OCI-LY1 (cell line): Measurements from ENCODE around the gene SLC1A3.

Experiments
- H2AFZ ChIP-seq: fragments of 200-600 bp; sonication (generic), shearing (Covaris generic); 2 replicates; pipeline ENCODE4 v1.6.0; 2014; ENCODE audit warnings: antibody characterized with exemption, mild to moderate bottlenecking, low read length
- H3F3A ChIP-seq: fragments of 200-600 bp; sonication (generic), shearing (Covaris generic); 2 replicates; pipeline ENCODE4 v1.6.0; 2014; ENCODE audit warnings: mild to moderate bottlenecking, antibody characterized with exemption, low read length, moderate library complexity; ENCODE audit not compliant: insufficient read depth
- H3K27ac ChIP-seq: fragments of 200-600 bp; sonication (generic); 2 replicates; pipeline ENCODE4 v1.5.1; 2014; ENCODE audit warnings: low read length, mixed run types, mild to moderate bottlenecking, low read depth; ENCODE audit not compliant: poor library complexity, severe bottlenecking
- H3K27me3 ChIP-seq: fragments of 200-600 bp; sonication (generic); 2 replicates; pipeline ENCODE4 v1.6.0; 2014; ENCODE audit warnings: antibody characterized with exemption, mild to moderate bottlenecking, low read length, moderate library complexity; ENCODE audit not compliant: insufficient read depth
- H3K36me3 ChIP-seq: fragments of 200-600 bp; sonication (generic); 2 replicates; pipeline ENCODE4 v1.6.1; 2014; ENCODE audit warnings: mild to moderate bottlenecking, antibody characterized with exemption, low read length, moderate library complexity, mixed read lengths; ENCODE audit not compliant: insufficient read depth
- H3K4me1 ChIP-seq: fragments of 200-600 bp; sonication (generic); 2 replicates; pipeline ENCODE4 v1.5.1; 2014; ENCODE audit warnings: mild to moderate bottlenecking, low read length, moderate library complexity; ENCODE audit not compliant: insufficient read depth, severe bottlenecking
- H3K4me2 ChIP-seq: fragments of 200-600 bp; sonication (generic), shearing (Covaris generic); 2 replicates; pipeline ENCODE4 v1.6.1; 2014; ENCODE audit warnings: low read length
- H3K4me3 ChIP-seq: fragments of 200-600 bp; sonication (generic); 2 replicates; pipeline ENCODE4 v1.5.1; 2014; ENCODE audit warnings: low read length, low read depth, mild to moderate bottlenecking, mixed read lengths; ENCODE audit not compliant: poor library complexity, severe bottlenecking
- H3K79me2 ChIP-seq: fragments of 200-600 bp; shearing (Covaris generic); 2 replicates; pipeline ENCODE4 v1.6.1; 2016; ENCODE audit warnings: mixed run types, low read length, mixed read lengths; ENCODE audit not compliant: insufficient read depth
- H3K9ac ChIP-seq: fragments of 200-600 bp; sonication (generic), shearing (Covaris generic); 2 replicates; pipeline ENCODE4 v1.6.1; 2014; ENCODE audit warnings: mild to moderate bottlenecking, low read length, mixed read lengths
- H3K9me2 ChIP-seq: fragments of 200-600 bp; sonication (generic), shearing (Covaris generic); 2 replicates; pipeline ENCODE4 v1.6.1; 2014; ENCODE audit warnings: low read depth, mild to moderate bottlenecking, low read length, mixed read lengths
- H3K9me3 ChIP-seq: fragments of 200-600 bp; shearing (Covaris generic); 2 replicates; pipeline ENCODE4 v1.6.1; 2014; ENCODE audit warnings: low read length, mixed read lengths
- H4K20me1 ChIP-seq: fragments of 200-600 bp; sonication (generic), shearing (Covaris generic); 2 replicates; pipeline ENCODE4 v1.6.0; 2016; ENCODE audit warnings: mild to moderate bottlenecking, low read length; ENCODE audit not compliant: insufficient read depth
- EZH2 ChIP-seq: fragments of 200-600 bp; sonication (generic), shearing (Covaris generic); IDR thresholded peaks from 2 replicates; pipeline ENCODE4 v1.8.0; 2017; ENCODE audit warnings: borderline replicate concordance, mixed run types, mild to moderate bottlenecking, antibody characterized with exemption, low read length, moderate library complexity, mixed read lengths
- TF ChIP-seq, protein P1 (sequence below): fragments of 200-600 bp; sonication (generic), shearing (Covaris generic); IDR thresholded peaks from 2 replicates; pipeline ENCODE4 v1.5.1; 2017; ENCODE audit warnings: mild to moderate bottlenecking, antibody characterized with exemption, low read length, moderate library complexity, mixed read lengths

SLC1A3 gene

DNA sequence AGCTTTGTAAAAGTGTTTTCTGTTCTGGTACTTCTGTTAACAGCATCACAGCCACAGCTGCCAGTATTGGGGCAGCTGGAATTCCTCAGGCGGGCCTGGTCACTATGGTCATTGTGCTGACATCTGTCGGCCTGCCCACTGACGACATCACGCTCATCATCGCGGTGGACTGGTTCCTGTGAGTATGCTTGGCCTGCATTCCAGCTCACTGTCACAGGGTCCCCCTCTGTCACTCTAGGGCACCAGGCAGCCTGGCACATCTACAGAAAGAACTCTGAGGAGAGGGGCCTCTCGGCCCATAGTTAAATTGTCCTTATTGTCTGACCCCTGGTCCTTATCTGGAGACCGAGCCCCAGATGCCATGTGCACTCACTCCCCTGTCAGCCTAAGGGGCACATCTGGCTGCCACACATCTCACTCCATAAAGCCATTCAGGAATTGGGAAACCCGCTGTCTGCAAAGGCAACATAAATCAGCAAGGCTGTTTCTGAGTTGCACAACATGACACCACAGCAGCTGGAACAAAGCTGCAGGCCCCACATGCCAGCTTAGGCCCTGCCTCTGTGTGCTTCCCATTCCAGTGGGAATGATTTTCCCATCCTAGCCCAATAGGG, 77.5 kb downstream of the SLC1A3 start:
- H3K4me1 ChIP-seq = no peaks in the 10 kb centered on the region
- no peak overlapping the region for H2AFZ ChIP-seq
- H3K9ac ChIP-seq = no peak overlapping the region
- H3K9me2 ChIP-seq = no peaks in the 10 kb centered on the region
- H4K20me1 ChIP-seq = no peaks in the 10 kb centered on the region
- no peaks in the 10 kb centered on the region for H3F3A ChIP-seq
- H3K79me2 ChIP-seq = no peaks in the 10 kb centered on the region
- no peak overlapping the region for H3K4me2 ChIP-seq
- H3K4me3 ChIP-seq = no peak overlapping the region
- TF ChIP-seq, protein P1, sequence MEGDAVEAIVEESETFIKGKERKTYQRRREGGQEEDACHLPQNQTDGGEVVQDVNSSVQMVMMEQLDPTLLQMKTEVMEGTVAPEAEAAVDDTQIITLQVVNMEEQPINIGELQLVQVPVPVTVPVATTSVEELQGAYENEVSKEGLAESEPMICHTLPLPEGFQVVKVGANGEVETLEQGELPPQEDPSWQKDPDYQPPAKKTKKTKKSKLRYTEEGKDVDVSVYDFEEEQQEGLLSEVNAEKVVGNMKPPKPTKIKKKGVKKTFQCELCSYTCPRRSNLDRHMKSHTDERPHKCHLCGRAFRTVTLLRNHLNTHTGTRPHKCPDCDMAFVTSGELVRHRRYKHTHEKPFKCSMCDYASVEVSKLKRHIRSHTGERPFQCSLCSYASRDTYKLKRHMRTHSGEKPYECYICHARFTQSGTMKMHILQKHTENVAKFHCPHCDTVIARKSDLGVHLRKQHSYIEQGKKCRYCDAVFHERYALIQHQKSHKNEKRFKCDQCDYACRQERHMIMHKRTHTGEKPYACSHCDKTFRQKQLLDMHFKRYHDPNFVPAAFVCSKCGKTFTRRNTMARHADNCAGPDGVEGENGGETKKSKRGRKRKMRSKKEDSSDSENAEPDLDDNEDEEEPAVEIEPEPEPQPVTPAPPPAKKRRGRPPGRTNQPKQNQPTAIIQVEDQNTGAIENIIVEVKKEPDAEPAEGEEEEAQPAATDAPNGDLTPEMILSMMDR = no peak
- no peaks in the 10 kb centered on the region for H3K36me3 ChIP-seq
- H3K27ac ChIP-seq = no peak overlapping the region
- H3K9me3 ChIP-seq = no peaks in the 10 kb centered on the region
- H3K27me3 ChIP-seq = no peaks in the 10 kb centered on the region

DNA sequence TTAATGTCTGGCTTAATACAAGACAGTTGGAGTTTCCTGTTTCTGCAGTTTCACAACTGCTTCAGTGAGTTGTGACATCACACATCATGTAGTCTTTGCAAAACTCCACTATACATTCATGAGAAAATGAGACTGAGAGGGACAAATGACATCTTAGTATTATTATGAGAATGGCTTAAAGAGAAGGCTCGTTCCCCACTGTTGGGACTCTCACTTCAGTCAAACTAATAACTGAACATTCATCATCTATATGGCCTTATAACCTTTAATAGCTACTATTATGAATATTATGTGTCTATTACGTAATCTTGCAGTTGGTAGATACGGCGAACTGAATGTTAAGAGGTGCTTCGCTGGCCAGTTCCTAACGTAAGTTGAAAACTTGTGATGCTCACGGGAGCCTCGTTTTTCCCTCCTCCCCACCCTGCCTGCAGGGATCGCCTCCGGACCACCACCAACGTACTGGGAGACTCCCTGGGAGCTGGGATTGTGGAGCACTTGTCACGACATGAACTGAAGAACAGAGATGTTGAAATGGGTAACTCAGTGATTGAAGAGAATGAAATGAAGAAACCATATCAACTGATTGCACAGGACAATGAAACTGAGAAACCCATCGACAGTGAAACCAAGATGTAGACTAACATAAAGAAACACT, 79.4 kb downstream of the SLC1A3 start:
- peaks cover 9% of the 10 kb centered on the region for H3K4me1 ChIP-seq
- no peak overlapping the region for H3K9ac ChIP-seq
- H3K27me3 ChIP-seq = no peaks in the 10 kb centered on the region
- H3F3A ChIP-seq = no peaks in the 10 kb centered on the region
- no peak overlapping the region for H3K4me3 ChIP-seq
- no peaks in the 10 kb centered on the region for H3K9me2 ChIP-seq
- H4K20me1 ChIP-seq = no peaks in the 10 kb centered on the region
- H3K79me2 ChIP-seq = no peaks in the 10 kb centered on the region
- no peaks in the 10 kb centered on the region for H3K9me3 ChIP-seq
- H3K36me3 ChIP-seq = no peaks in the 10 kb centered on the region
- H3K4me2 ChIP-seq = no peak overlapping the region
- no peak for TF ChIP-seq EZH2
- TF ChIP-seq, protein P1 = no peak
- H3K27ac ChIP-seq = no peak overlapping the region
- H2AFZ ChIP-seq = no peak overlapping the region

DNA sequence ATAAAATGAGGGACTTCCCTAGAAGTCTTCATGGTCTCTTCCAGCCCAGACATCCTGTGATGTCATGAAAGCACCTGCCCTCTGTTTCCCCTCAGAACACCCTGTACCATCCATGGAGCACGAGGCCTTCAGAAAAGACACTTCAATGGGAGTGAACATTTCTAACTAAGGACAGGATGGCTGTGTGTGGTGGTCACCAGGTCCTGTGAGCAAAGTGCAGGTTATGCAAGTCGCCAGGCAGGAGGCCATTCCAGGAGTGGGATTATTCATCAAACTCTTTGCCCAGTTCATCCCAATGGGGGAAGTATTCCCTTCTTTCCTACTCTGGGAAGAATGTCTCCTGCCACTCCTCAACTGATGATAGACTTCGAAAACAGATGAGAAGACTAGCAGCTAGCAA, 80.5 kb downstream of the SLC1A3 start:
- Histone ChIP-seq H2AFZ (no peak overlapping the region), H3K36me3 (no peaks in the 10 kb centered on the region), H3F3A (no peaks in the 10 kb centered on the region), H3K27me3 (no peaks in the 10 kb centered on the region), H3K4me2 (no peak overlapping the region), H3K79me2 (no peaks in the 10 kb centered on the region), H3K4me1 (peaks cover 9% of the 10 kb centered on the region), H3K9me2 (no peaks in the 10 kb centered on the region), H4K20me1 (no peaks in the 10 kb centered on the region), H3K9ac (no peak overlapping the region), H3K4me3 (no peak overlapping the region), H3K9me3 (no peaks in the 10 kb centered on the region), H3K27ac (no peak overlapping the region)
- TF ChIP-seq EZH2 = no peak
- TF ChIP-seq, protein P1 = no peak
